Loucy (cell line): ENCODE measurements around the gene SFXN5.

Experiments used
- H2AFZ ChIP-seq: fragments of 200-600 bp; sonication (generic); 2 replicates; pipeline ENCODE4 v1.6.0; 2016; ENCODE audit warnings: antibody characterized with exemption, mild to moderate bottlenecking, low read length, moderate library complexity
- H3F3A ChIP-seq: fragments of 200-600 bp; 2 replicates; pipeline ENCODE4 v1.6.0; 2016; ENCODE audit warnings: antibody characterized with exemption, low read depth, mild to moderate bottlenecking
- H3K27me3 ChIP-seq: fragments of 200-600 bp; sonication (generic); 2 replicates; pipeline ENCODE4 v1.6.1; 2014; ENCODE audit warnings: low read length, mild to moderate bottlenecking; ENCODE audit not compliant: insufficient read depth, poor library complexity, severe bottlenecking
- H3K36me3 ChIP-seq: fragments of 200-600 bp; sonication (generic); 2 replicates; pipeline ENCODE4 v1.6.1; 2016; ENCODE audit warnings: low read length; ENCODE audit not compliant: insufficient read depth
- H3K4me1 ChIP-seq: fragments of 200-600 bp; sonication (generic); 2 replicates; pipeline ENCODE4 v1.5.1; 2014; ENCODE audit warnings: low read length, mild to moderate bottlenecking; ENCODE audit not compliant: insufficient read depth, poor library complexity, severe bottlenecking
- H3K4me2 ChIP-seq: fragments of 200-600 bp; sonication (generic); 2 replicates; pipeline ENCODE4 v1.6.0; 2014; ENCODE audit warnings: antibody characterized with exemption, low read length, low read depth, mild to moderate bottlenecking; ENCODE audit not compliant: poor library complexity, severe bottlenecking
- H3K4me3 ChIP-seq: fragments of 200-600 bp; sonication (generic); 2 replicates; pipeline ENCODE4 v1.5.1; 2014; ENCODE audit warnings: low read length, mild to moderate bottlenecking, mixed read lengths; ENCODE audit not compliant: poor library complexity, severe bottlenecking
- H3K79me2 ChIP-seq: fragments of 200-600 bp; sonication (generic); 2 replicates; pipeline ENCODE4 v1.6.1; 2014; ENCODE audit warnings: low read length; ENCODE audit not compliant: insufficient read depth
- H3K9ac ChIP-seq: fragments of 200-600 bp; sonication (generic); 2 replicates; pipeline ENCODE4 v1.6.0; 2014; ENCODE audit warnings: mild to moderate bottlenecking, low read depth, low read length, moderate library complexity; ENCODE audit not compliant: poor library complexity, severe bottlenecking
- H3K9me2 ChIP-seq: fragments of 200-600 bp; sonication (generic); replicated peaks from 2 replicates; pipeline ENCODE4 v1.6.1; 2016; ENCODE audit warnings: low read depth, low read length, mixed read lengths
- H3K9me3 ChIP-seq: fragments of 200-600 bp; sonication (generic); 2 replicates; pipeline ENCODE4 v1.6.1; 2014; ENCODE audit warnings: mild to moderate bottlenecking, antibody characterized with exemption, low read length, low read depth; ENCODE audit not compliant: insufficient read depth
- H4K20me1 ChIP-seq: fragments of 200-600 bp; sonication (generic); 2 replicates; pipeline ENCODE4 v1.6.0; 2014; ENCODE audit warnings: antibody characterized with exemption, low read length, mild to moderate bottlenecking; ENCODE audit not compliant: insufficient read depth, poor library complexity, severe bottlenecking
- EZH2phosphoT487 ChIP-seq: fragments of 200-600 bp; IDR thresholded peaks from 2 replicates; pipeline ENCODE4 v1.6.1; 2018; ENCODE audit warnings: antibody characterized with exemption, mild to moderate bottlenecking, moderate library complexity, borderline replicate concordance
- TF ChIP-seq, protein P1 (sequence below): fragments of 200-600 bp; sonication (generic); conservative IDR thresholded peaks from 2 replicates; pipeline ENCODE4 v1.5.1; 2014; ENCODE audit warnings: mild to moderate bottlenecking, antibody characterized with exemption, low read length

Gene SFXN5

DNA sequence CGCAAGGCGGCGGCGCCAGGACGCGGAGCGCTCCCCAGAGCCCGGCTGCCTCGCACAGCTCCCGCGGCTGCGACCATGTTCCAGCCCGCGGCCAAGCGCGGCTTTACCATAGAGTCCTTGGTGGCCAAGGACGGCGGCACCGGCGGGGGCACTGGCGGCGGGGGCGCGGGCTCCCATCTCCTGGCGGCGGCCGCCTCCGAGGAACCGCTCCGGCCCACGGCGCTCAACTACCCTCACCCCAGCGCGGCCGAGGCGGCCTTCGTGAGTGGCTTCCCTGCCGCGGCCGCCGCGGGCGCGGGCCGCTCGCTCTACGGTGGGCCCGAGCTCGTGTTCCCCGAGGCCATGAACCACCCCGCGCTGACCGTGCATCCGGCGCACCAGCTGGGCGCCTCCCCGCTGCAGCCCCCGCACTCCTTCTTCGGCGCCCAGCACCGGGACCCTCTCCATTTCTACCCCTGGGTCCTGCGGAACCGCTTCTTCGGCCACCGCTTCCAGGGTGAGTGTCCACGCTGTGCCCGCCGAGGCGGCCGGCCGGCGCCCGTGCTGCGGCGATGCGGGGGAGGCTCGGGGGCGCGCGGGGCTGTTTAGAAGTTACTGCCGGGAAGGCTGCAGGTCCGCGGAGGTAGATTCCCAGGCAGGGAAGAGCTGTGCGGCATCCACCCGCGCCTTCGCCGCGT lies 153.5 kb downstream of the SFXN5 start:
- H3K4me1 ChIP-seq, result no peaks in the 10 kb centered on the region
- no peaks in the 10 kb centered on the region for H3K9me3 ChIP-seq
- no peaks in the 10 kb centered on the region for H3K27me3 ChIP-seq
- H3K9me2 ChIP-seq, result no peaks in the 10 kb centered on the region
- H3K4me2 ChIP-seq, result no peak overlapping the region
- no peak overlapping the region for H3K9ac ChIP-seq
- H3F3A ChIP-seq, result no peaks in the 10 kb centered on the region
- no peaks in the 10 kb centered on the region for H4K20me1 ChIP-seq
- H3K79me2 ChIP-seq, result no peaks in the 10 kb centered on the region
- TF ChIP-seq EZH2phosphoT487, result no peak
- TF ChIP-seq, protein P1, sequence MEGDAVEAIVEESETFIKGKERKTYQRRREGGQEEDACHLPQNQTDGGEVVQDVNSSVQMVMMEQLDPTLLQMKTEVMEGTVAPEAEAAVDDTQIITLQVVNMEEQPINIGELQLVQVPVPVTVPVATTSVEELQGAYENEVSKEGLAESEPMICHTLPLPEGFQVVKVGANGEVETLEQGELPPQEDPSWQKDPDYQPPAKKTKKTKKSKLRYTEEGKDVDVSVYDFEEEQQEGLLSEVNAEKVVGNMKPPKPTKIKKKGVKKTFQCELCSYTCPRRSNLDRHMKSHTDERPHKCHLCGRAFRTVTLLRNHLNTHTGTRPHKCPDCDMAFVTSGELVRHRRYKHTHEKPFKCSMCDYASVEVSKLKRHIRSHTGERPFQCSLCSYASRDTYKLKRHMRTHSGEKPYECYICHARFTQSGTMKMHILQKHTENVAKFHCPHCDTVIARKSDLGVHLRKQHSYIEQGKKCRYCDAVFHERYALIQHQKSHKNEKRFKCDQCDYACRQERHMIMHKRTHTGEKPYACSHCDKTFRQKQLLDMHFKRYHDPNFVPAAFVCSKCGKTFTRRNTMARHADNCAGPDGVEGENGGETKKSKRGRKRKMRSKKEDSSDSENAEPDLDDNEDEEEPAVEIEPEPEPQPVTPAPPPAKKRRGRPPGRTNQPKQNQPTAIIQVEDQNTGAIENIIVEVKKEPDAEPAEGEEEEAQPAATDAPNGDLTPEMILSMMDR, result no peak
- no peak overlapping the region for H3K4me3 ChIP-seq
- H3K36me3 ChIP-seq, result no peaks in the 10 kb centered on the region
- no peak overlapping the region for H2AFZ ChIP-seq

- Histone ChIP-seq H3K9me2 (no peaks in the 10 kb centered on the region), H3K27me3 (no peaks in the 10 kb centered on the region), H3F3A (no peaks in the 10 kb centered on the region), H3K9me3 (no peaks in the 10 kb centered on the region), H3K4me2 (no peak within 1 kb of the TSS), H3K79me2 (no peaks in the 10 kb centered on the region), H3K4me3 (no peak within 1 kb of the TSS), H4K20me1 (no peaks in the 10 kb centered on the region), H3K36me3 (no peaks in the 10 kb centered on the region), H2AFZ (no peak within 1 kb of the TSS), H3K9ac (no peak within 1 kb of the TSS), H3K4me1 (no peaks in the 10 kb centered on the region)
- no peak for TF ChIP-seq EZH2phosphoT487
- TF ChIP-seq, protein P1, result no peak
These were observed 154.2 kb downstream of the SFXN5 start, which contains the start of gene EMX1 for GRCh38 chr2:72917138-72917876. Gene EMX1, plus strand, starts transcription at chr2:72917519. Its CDS starts 334 bp downstream, at chr2:72917853.

GRCh38 chr2:72916743-72917137 lies 154.8 kb downstream of the SFXN5 start:
- Histone ChIP-seq H3F3A (no peaks in the 10 kb centered on the region), H4K20me1 (no peaks in the 10 kb centered on the region), H3K4me1 (no peaks in the 10 kb centered on the region), H3K9ac (no peak overlapping the region), H3K9me3 (no peaks in the 10 kb centered on the region), H3K4me3 (no peak overlapping the region), H3K36me3 (no peaks in the 10 kb centered on the region), H3K4me2 (no peak overlapping the region), H3K79me2 (no peaks in the 10 kb centered on the region), H3K27me3 (no peaks in the 10 kb centered on the region), H2AFZ (no peak overlapping the region), H3K9me2 (no peaks in the 10 kb centered on the region)
- TF ChIP-seq, protein P1, result no peak
- no peak for TF ChIP-seq EZH2phosphoT487
